HFF-Myc (cell line): ENCODE data around the gene FNDC3A.

Experiments used
- DNase-seq: peaks from one replicate; pipeline ENCODE4 v3.0.0-alpha.2; 2011; ENCODE audit warnings: low read depth; ENCODE audit errors: extremely low read depth
- H3K4me3 ChIP-seq: replicated peaks from 2 replicates; pipeline ENCODE4 v1.5.1; 2011; ENCODE audit warnings: low read depth, mild to moderate bottlenecking, control low read depth, low read length
- TF ChIP-seq, protein P1 (sequence below): IDR thresholded peaks from 2 replicates; pipeline ENCODE4 v1.5.1; 2012; ENCODE audit warnings: mild to moderate bottlenecking, low read depth, low read length, control low read depth; ENCODE audit errors: missing control alignments

Gene FNDC3A

DNA sequence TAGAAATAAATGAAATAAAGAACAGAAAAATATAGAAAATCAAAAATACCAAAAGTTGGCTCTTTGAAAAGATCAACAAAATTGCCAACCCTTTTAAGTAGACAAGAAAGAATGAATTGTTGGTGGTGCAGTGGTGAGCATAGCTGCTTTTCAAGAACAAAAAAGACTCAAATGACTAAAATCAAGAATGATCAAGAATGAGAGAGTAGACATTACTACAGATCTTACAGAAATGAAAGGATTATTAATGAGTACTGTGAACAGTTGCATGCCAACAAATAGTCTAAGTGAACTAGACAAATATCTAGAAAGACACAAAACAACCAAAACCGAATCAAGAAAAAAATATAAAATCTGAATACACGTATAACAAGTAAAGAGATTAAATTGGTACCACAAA is 53.9 kb downstream of the FNDC3A start:
- H3K4me3 ChIP-seq, result no peak overlapping the region
- no peak for DNase-seq
- TF ChIP-seq, protein P1, sequence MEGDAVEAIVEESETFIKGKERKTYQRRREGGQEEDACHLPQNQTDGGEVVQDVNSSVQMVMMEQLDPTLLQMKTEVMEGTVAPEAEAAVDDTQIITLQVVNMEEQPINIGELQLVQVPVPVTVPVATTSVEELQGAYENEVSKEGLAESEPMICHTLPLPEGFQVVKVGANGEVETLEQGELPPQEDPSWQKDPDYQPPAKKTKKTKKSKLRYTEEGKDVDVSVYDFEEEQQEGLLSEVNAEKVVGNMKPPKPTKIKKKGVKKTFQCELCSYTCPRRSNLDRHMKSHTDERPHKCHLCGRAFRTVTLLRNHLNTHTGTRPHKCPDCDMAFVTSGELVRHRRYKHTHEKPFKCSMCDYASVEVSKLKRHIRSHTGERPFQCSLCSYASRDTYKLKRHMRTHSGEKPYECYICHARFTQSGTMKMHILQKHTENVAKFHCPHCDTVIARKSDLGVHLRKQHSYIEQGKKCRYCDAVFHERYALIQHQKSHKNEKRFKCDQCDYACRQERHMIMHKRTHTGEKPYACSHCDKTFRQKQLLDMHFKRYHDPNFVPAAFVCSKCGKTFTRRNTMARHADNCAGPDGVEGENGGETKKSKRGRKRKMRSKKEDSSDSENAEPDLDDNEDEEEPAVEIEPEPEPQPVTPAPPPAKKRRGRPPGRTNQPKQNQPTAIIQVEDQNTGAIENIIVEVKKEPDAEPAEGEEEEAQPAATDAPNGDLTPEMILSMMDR, result no peak

DNA sequence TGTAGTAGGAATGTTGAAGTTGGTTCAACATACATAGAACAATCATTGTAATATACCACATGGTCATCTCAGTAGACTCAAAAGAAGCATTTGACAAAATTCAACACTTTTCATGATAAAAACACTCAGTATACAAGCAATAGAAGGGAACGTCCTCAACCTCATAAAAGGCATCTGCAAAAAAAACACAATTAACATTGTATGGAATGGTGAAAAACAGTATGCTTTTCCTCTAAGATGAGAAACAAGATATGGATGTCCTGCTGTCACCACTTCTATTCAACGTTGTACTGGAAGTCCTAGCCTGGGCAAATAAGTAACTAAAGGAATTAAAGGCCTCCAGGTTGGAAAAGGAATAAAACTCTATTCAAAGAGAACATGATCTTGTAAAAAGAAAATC is 54.5 kb downstream of the FNDC3A start:
- TF ChIP-seq, protein P1, result no peak
- no peak overlapping the region for H3K4me3 ChIP-seq

DNA sequence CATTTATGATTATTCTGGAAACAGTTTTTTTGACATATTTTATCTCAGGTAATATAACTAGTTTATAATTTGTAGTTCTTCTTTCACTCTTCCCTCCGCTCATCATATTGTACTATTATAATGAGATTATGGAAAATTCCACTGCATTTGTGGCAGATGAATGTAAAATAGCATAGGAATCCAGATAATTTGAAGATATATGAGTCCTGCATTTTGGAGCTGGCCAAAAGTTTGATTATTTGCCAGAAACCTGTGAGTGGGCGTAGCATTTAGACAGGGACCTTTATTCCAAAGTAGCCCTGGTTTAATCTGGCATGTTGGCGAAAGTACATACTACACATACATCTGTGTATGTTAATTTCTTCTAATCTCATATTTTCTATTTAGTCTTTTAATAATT is 65.2 kb downstream of the FNDC3A start:
- no peak for DNase-seq
- TF ChIP-seq, protein P1, result no peak
- H3K4me3 ChIP-seq, result no peak overlapping the region

More for the DNA sequence above, 54.5 kb downstream of the FNDC3A start:
- DNase-seq, result no peak

DNA sequence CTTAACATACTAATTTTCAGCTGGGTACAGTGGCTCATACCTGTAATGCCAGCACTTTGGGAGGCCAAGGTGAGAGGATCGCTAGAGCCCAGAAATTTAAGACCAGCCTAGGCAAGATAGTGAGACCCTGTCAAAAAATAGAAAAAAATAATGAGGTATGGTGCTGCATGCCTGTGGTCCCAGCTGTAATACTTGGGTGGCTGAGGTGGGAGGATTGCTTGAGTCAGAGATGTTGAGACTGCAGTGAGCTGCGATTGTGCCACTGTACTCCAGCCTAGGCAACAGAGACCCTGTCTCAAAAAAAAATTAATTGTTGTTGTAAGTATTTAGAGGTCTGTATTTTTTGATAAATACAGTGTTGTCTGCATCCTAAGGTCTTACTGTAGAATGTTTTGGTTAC is 66.8 kb downstream of the FNDC3A start:
- TF ChIP-seq, protein P1, result no peak
- no peak for DNase-seq
- no peak overlapping the region for H3K4me3 ChIP-seq

DNA sequence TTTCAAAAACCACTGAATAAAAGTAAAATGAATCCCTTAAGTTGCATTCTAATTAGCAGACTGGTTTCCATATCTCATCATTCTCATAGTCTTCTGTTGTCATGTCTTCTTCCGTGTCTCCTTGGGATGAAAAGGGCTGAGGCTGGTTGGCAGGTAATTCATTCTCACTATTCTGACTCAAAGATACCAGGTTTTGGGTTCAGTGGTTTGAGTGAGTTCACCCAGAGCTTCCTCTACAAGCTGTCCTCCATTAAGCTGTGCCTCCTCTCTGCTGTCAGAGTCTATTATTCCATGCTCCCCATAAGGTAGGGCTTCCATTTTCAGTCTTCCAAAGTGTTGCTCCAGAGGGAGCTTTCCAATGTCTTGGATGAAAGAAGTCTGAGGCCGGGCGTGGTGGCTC is 68.3 kb downstream of the FNDC3A start:
- no peak for DNase-seq
- no peak overlapping the region for H3K4me3 ChIP-seq
- TF ChIP-seq, protein P1, result no peak

DNA sequence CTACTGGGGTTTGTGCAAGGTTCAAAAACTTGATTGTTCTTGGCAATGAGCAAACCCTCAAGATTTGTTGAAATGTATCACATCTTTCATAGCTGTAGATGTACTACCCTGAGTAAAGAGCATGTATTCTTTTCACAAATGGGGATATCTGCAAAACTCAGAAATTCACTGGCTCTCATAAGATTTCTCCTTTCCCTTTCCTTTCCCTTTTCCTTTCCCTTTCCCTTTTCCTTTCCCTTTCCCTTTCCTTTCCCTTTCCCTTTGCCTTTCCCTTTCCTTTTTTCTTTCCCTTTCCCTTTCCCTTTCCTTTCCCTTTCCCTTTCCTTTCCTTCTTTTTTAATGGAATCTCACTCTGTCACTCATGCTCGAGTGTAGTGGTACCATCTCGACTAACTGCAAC is 69.1 kb downstream of the FNDC3A start:
- H3K4me3 ChIP-seq, result no peak overlapping the region
- TF ChIP-seq, protein P1, result no peak
- no peak for DNase-seq

DNA sequence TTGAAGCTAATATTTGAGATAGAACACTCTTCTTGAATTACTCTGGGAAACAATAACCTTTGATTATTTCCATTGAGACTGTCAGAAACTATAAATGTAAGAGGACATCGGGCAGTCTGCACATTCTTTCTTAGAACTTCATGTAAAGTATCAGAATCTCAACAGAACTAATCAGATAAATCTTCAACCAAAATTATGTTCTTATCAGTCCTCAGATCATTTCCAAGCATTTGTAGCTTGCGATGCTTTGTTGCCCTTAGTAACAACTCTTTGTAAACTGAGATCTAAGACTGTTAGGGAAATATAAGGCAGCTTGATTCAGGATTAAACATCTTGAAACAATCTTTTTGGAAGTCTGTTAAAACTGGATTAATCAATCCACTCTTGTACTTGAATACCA is 70.3 kb downstream of the FNDC3A start:
- no peak overlapping the region for H3K4me3 ChIP-seq
- TF ChIP-seq, protein P1, result no peak
- DNase-seq, result no peak
